Stimulated activated CD8-positive, alpha-beta memory T cell treated with anti-CD3 and anti-CD28 coated beads, Interleukin-2, amount 100 ng/mL, for 48 hours (primary cell): ENCODE data around the gene HIBCH.
"Not testable (repeated sequence)": the region's sequence is repeated elsewhere in the genome, so short reads cannot be mapped to it uniquely, and the experiment has no call there.

Experiments used
- DNase-seq, 2 donors: peaks; one replicate each; pipeline ENCODE4 v3.0.0-alpha.2; 2020; ENCODE audit warnings: low read depth in 2 of 2

Gene HIBCH

GRCh38 chr2:190343089-190343535 lies 23.5 kb upstream of the HIBCH start:
- no peak for DNase-seq

- no peak for DNase-seq
These were observed 23.0 kb upstream of the HIBCH start for GRCh38 chr2:190342611-190343010.

GRCh38 chr2:190340369-190340768 lies 20.7 kb upstream of the HIBCH start:
- DNase-seq, result no peak

GRCh38 chr2:190339394-190339793 lies 19.8 kb upstream of the HIBCH start:
- DNase-seq, result no peak

GRCh38 chr2:190338453-190338852 lies 18.8 kb upstream of the HIBCH start:
- no peak for DNase-seq

- no peak for DNase-seq
These were observed 16.8 kb upstream of the HIBCH start for GRCh38 chr2:190336420-190336819.

GRCh38 chr2:190335584-190335983 lies 16.0 kb upstream of the HIBCH start:
- not testable (repeated sequence) for DNase-seq

- DNase-seq, result no peak
These were observed 15.6 kb upstream of the HIBCH start for GRCh38 chr2:190335225-190335559.

- no peak for DNase-seq
These were observed 15.0 kb upstream of the HIBCH start for GRCh38 chr2:190334479-190335224.

- DNase-seq, result no peak
These were observed 14.3 kb upstream of the HIBCH start for GRCh38 chr2:190333928-190334327.

GRCh38 chr2:190333395-190333794 lies 13.8 kb upstream of the HIBCH start:
- DNase-seq, result no peak

GRCh38 chr2:190328573-190329147 lies 9.0 kb upstream of the HIBCH start:
- DNase-seq, result no peak

GRCh38 chr2:190327867-190328572 lies 8.4 kb upstream of the HIBCH start:
- DNase-seq, result no peak

GRCh38 chr2:190325588-190325987 lies 6.0 kb upstream of the HIBCH start:
- no peak for DNase-seq

GRCh38 chr2:190323406-190323805 lies 3.8 kb upstream of the HIBCH start:
- no peak for DNase-seq

GRCh38 chr2:190320696-190321095 lies 1.1 kb upstream of the HIBCH start:
- DNase-seq, result no peak

GRCh38 chr2:190318931-190319554 lies 583 bp downstream of the HIBCH start:
- DNase-seq, result no peak

GRCh38 chr2:190318514-190318913 lies 1.1 kb downstream of the HIBCH start:
- no peak for DNase-seq

- DNase-seq, result no peak
These were observed 4.4 kb downstream of the HIBCH start for GRCh38 chr2:190315273-190315672.

- no peak for DNase-seq
These were observed 5.7 kb downstream of the HIBCH start for GRCh38 chr2:190313880-190314279.

- DNase-seq, result not testable (repeated sequence)
These were observed 7.0 kb downstream of the HIBCH start for GRCh38 chr2:190312635-190313025.

GRCh38 chr2:190311893-190312634 lies 7.6 kb downstream of the HIBCH start:
- DNase-seq, result no peak
